HepG2 (cell line): Measurements from ENCODE around the gene PPRC1. TPM values are rescaled to one million over a fixed set of nuclear protein-coding genes. Genes with fewer than 3 reads are reported as not detected.

Experiments used
- BCL6 ChIP-seq: IDR thresholded peaks from 2 replicates; pipeline ENCODE4 v1.6.1; 2016; ENCODE audit warnings: missing genetic modification reagents, missing compliant biosample characterization
- CCAR2 ChIP-seq: fragments of 200-400 bp; formaldehyde crosslinking; optimal IDR thresholded peaks from 2 replicates; pipeline ENCODE3; 2018; ENCODE audit warnings: low read depth, mild to moderate bottlenecking, low read length, moderate library complexity
- FOXO1 ChIP-seq: sonication (generic); formaldehyde crosslinking; IDR thresholded peaks from 2 replicates; pipeline ENCODE4 v1.4.0; 2020; ENCODE audit warnings: missing genetic modification reagents
- GLI4 ChIP-seq: sonication (generic); formaldehyde crosslinking; IDR thresholded peaks from 2 replicates; pipeline ENCODE4 v1.5.1; 2020; ENCODE audit warnings: missing genetic modification reagents, mild to moderate bottlenecking, moderate library complexity, borderline replicate concordance
- ISL2 ChIP-seq: sonication (generic); formaldehyde crosslinking; IDR thresholded peaks from 2 replicates; pipeline ENCODE4 v1.5.0; 2020; ENCODE audit warnings: missing genetic modification reagents
- JUN ChIP-seq: sonication (generic); formaldehyde crosslinking; IDR thresholded peaks from 2 replicates; pipeline ENCODE4 v1.4.0; 2020; ENCODE audit warnings: mild to moderate bottlenecking, missing genetic modification reagents
- KDM5B ChIP-seq: sonication (generic); formaldehyde crosslinking; IDR thresholded peaks from 2 replicates; pipeline ENCODE4 v1.4.0; 2020; ENCODE audit warnings: missing genetic modification reagents, mild to moderate bottlenecking, borderline replicate concordance
- KDM6A ChIP-seq: IDR thresholded peaks from 2 replicates; pipeline ENCODE4 v1.6.1; 2016; ENCODE audit warnings: low read depth
- MEIS1 ChIP-seq: sonication (generic); formaldehyde crosslinking; IDR thresholded peaks from 2 replicates; pipeline ENCODE4 v1.9.0; 2021; ENCODE audit warnings: mild to moderate bottlenecking, missing genetic modification reagents, moderate library complexity, borderline replicate concordance
- MIER2 ChIP-seq: IDR thresholded peaks from 2 replicates; pipeline ENCODE4 v1.6.1; 2016; ENCODE audit warnings: missing biosample characterization, missing genetic modification reagents
- PAWR ChIP-seq: sonication (generic); formaldehyde crosslinking; IDR thresholded peaks from 2 replicates; pipeline ENCODE4 v1.4.0; 2020; ENCODE audit warnings: missing genetic modification reagents, mild to moderate bottlenecking, borderline replicate concordance
- PRMT3 ChIP-seq: sonication (generic); formaldehyde crosslinking; IDR thresholded peaks from 2 replicates; pipeline ENCODE4 v1.8.1; 2022; ENCODE audit warnings: low read depth, mild to moderate bottlenecking, moderate library complexity, missing genetic modification reagents, borderline replicate concordance
- RBM22 ChIP-seq: fragments of 200-400 bp; formaldehyde crosslinking; optimal IDR thresholded peaks from 2 replicates; pipeline ENCODE3; 2017; ENCODE audit warnings: mild to moderate bottlenecking, low read length, moderate library complexity
- RNF2 ChIP-seq: fragments of 450-650 bp; conservative IDR thresholded peaks from 2 replicates; pipeline ENCODE4 v1.6.1; 2016; ENCODE audit warnings: low read depth
- SALL2 ChIP-seq: sonication (generic); formaldehyde crosslinking; IDR thresholded peaks from 2 replicates; pipeline ENCODE4 v1.8.1; 2023; ENCODE audit warnings: mild to moderate bottlenecking, missing genetic modification reagents, inconsistent platforms
- SKI ChIP-seq: fragments of 450-650 bp; IDR thresholded peaks from one replicate; pipeline ENCODE4 v1.6.1; 2018; ENCODE audit warnings: mild to moderate bottlenecking; ENCODE audit not compliant: partially characterized antibody
- YY1 ChIP-seq: IDR thresholded peaks from 2 replicates; pipeline ENCODE4 v1.6.1; 2011; ENCODE audit warnings: low read length, low read depth, moderate library complexity, mild to moderate bottlenecking; ENCODE audit not compliant: insufficient read depth, insufficient replicate concordance
- ZFP36L2 ChIP-seq: sonication (generic); formaldehyde crosslinking; IDR thresholded peaks from 2 replicates; pipeline ENCODE4 v1.4.0; 2020; ENCODE audit warnings: missing genetic modification reagents
- ZFP90 ChIP-seq: sonication (generic); formaldehyde crosslinking; IDR thresholded peaks from 2 replicates; pipeline ENCODE4 v1.8.0; 2022; ENCODE audit warnings: missing genetic modification reagents, mild to moderate bottlenecking, inconsistent platforms, borderline replicate concordance
- ZKSCAN1 ChIP-seq: fragments of 150-350 bp; IDR thresholded peaks from 2 replicates; pipeline ENCODE4 v1.6.1; 2014; ENCODE audit warnings: low read length
- ZNF256 ChIP-seq: sonication (generic); formaldehyde crosslinking; conservative IDR thresholded peaks from 2 replicates; pipeline ENCODE4 v1.4.0; 2020; ENCODE audit warnings: missing genetic modification reagents
- ZNF3 ChIP-seq: IDR thresholded peaks from 2 replicates; pipeline ENCODE4 v1.7.0; 2017; ENCODE audit warnings: inconsistent platforms
- ZNF343 ChIP-seq: sonication (generic); formaldehyde crosslinking; IDR thresholded peaks from 2 replicates; pipeline ENCODE4 v1.4.0; 2020; ENCODE audit warnings: mild to moderate bottlenecking, missing genetic modification reagents
- ZNF839 ChIP-seq: sonication (generic); formaldehyde crosslinking; IDR thresholded peaks from 2 replicates; pipeline ENCODE4 v1.4.0; 2020; ENCODE audit warnings: missing genetic modification reagents, mild to moderate bottlenecking, borderline replicate concordance
- polyA plus RNA-seq, 8 experiments: library from polyadenylated mRNA; depleted of rRNA in 3 of 8; stranded (reverse) in 7 of 8; unstranded in 1 of 8; fragments of >200 nt; fragmentation: Illumina TruSeq in 4 of 8; extraction: Trizol in 4 of 8; gene quantifications; 2 replicates each; pipeline versions ENCODE4 v1.2.1 to v1.2.3, GENCODE V29; 2011 to 2016; ENCODE audit warnings: low read depth in 4 of 8, missing spikeins in 1 of 8, mixed read lengths in 1 of 8; ENCODE audit not compliant: insufficient read depth in 1 of 8
- total RNA-seq, 5 experiments: library from RNA; depleted of rRNA; stranded (reverse); fragments of >200 nt; fragmentation: Illumina TruSeq; extraction: Trizol; gene quantifications; 2 replicates each; pipeline ENCODE4 v1.2.3, GENCODE V29; 2016; ENCODE audit warnings: low read depth in 1 of 5
- TF ChIP-seq, protein P1 (sequence below): sonication (generic); IDR thresholded peaks from 2 replicates; pipeline ENCODE4 v1.6.1; 2016; ENCODE audit warnings: low read depth, borderline replicate concordance
- TF ChIP-seq, protein P2 (sequence below): sonication (generic); formaldehyde crosslinking; IDR thresholded peaks from 2 replicates; pipeline ENCODE4 v1.5.0; 2020; ENCODE audit warnings: missing genetic modification reagents
- TF ChIP-seq, protein P3 (sequence below): sonication (generic); formaldehyde crosslinking; IDR thresholded peaks from 2 replicates; pipeline ENCODE4 v1.8.0; 2022; ENCODE audit warnings: mild to moderate bottlenecking, missing genetic modification reagents, moderate library complexity
- TF ChIP-seq, protein P4 (sequence below): sonication (generic); formaldehyde crosslinking; IDR thresholded peaks from 2 replicates; pipeline ENCODE4 v1.5.0; 2020; ENCODE audit warnings: mild to moderate bottlenecking, low read depth, missing genetic modification reagents, borderline replicate concordance

PPRC1 gene
- total and polyA plus RNA-seq, 2 of the 13 experiments (the other 11 are each of a cell fraction or from before 2014, with no cell fraction given): 18.7 to 24.2 TPM

DNA sequence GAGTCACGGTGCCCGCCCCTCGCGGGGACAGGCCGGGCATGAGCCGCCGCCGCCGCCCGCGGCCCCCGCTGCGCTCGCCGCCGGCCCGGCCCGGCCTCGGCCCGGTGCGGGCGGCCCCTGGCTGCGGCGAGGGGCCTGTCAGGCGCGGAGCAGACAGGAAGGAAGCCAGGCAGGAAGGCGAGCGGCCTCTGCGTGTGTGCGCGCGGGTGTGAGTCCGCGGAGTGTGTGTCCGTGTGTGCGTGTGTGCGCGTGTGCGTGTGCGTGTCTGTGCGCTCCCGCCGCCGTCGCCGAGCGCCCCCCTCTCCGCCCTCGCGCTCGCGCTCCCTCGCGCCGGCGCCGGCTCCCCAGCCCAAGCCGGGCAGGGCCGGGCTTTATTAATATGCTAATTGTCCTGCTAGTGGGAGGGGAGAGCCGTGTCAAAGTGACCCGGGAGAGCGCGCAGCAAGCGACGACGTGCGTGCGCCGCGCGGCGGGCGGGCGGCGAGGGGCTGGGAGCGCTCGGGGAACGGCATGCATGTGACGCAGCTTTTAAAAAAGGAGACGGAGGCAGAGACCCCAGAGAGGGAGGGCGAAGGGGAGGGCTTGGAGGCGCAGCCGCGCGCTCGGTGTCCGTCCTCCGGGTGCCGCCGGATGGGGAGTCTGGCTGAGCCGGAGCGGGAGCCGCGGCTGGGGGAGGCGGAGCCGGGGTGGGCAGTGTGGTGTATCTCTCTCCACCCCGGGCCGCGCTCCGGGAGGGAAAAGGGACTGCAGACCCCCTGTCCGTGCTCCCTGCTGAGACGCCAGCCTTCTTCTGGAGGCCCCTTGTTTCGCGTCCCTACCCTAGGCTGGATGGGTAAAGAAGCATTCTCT lies 12.5 kb upstream of the PPRC1 start, which contains the start of gene LDB1 (continued):
- TF ChIP-seq, protein P1, sequence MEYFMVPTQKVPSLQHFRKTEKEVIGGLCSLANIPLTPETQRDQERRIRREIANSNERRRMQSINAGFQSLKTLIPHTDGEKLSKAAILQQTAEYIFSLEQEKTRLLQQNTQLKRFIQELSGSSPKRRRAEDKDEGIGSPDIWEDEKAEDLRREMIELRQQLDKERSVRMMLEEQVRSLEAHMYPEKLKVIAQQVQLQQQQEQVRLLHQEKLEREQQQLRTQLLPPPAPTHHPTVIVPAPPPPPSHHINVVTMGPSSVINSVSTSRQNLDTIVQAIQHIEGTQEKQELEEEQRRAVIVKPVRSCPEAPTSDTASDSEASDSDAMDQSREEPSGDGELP: no peak
- TF ChIP-seq GLI4 (peak; percentile 36; the same call in 1 of the 2 replicates), ZNF839 (CRISPR knock-in tag) (no peak), FOXO1 (CRISPR knock-in tag) (peak; percentile 9; the same call in 1 of the 2 replicates), RBM22 (no peak), ZFP36L2 (no peak), SALL2 (CRISPR knock-in tag) (no peak), RNF2 (no peak), ZNF3 (no peak), ZFP90 (CRISPR knock-in tag) (no peak), ZNF343 (CRISPR knock-in tag) (0 out of 2 replicates have a peak, but pooled peaks have one; percentile 54), CCAR2 (no peak), BCL6 (no peak), SKI (peak; percentile 42), ZNF256 (CRISPR knock-in tag) (no peak), JUN (CRISPR knock-in tag) (no peak), PAWR (no peak), PRMT3 (no peak), KDM6A (CRISPR knock-in tag) (no peak), ZKSCAN1 (no peak), MIER2 (CRISPR knock-in tag) (no peak), YY1 (peak; percentile 36), ISL2 (peak; percentile 57; the same call in 1 of the 2 replicates), MEIS1 (CRISPR knock-in tag) (peak; percentile 5; the same call in 1 of the 2 replicates), KDM5B (CRISPR knock-in tag) (peak; percentile 61; the same call in 1 of the 2 replicates)
- TF ChIP-seq, protein P2, sequence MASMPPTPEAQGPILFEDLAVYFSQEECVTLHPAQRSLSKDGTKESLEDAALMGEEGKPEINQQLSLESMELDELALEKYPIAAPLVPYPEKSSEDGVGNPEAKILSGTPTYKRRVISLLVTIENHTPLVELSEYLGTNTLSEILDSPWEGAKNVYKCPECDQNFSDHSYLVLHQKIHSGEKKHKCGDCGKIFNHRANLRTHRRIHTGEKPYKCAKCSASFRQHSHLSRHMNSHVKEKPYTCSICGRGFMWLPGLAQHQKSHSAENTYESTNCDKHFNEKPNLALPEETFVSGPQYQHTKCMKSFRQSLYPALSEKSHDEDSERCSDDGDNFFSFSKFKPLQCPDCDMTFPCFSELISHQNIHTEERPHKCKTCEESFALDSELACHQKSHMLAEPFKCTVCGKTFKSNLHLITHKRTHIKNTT (CRISPR knock-in tag): no peak
- TF ChIP-seq, protein P3, sequence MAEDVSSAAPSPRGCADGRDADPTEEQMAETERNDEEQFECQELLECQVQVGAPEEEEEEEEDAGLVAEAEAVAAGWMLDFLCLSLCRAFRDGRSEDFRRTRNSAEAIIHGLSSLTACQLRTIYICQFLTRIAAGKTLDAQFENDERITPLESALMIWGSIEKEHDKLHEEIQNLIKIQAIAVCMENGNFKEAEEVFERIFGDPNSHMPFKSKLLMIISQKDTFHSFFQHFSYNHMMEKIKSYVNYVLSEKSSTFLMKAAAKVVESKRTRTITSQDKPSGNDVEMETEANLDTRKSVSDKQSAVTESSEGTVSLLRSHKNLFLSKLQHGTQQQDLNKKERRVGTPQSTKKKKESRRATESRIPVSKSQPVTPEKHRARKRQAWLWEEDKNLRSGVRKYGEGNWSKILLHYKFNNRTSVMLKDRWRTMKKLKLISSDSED (CRISPR knock-in tag): no peak
- TF ChIP-seq, protein P4, sequence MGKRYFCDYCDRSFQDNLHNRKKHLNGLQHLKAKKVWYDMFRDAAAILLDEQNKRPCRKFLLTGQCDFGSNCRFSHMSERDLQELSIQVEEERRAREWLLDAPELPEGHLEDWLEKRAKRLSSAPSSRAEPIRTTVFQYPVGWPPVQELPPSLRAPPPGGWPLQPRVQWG: no peak
